ENCODE measurements around the gene CDC6.

The CDC6 gene

GRCh38 chr17:40322358-40323315 is 35.0 kb downstream of the CDC6 start:
- peak; percentile 71 to 79 for DNase-seq (ENCODE audit: low read depth in 2 of 2)

- peak in 1 of 2 donors; percentile 56 for DNase-seq (ENCODE audit: low read depth in 2 of 2)
These were observed 36.0 kb downstream of the CDC6 start for GRCh38 chr17:40323391-40324381.

GRCh38 chr17:40325156-40326013 is 37.7 kb downstream of the CDC6 start:
- no peak for DNase-seq (ENCODE audit: low read depth in 2 of 2)

GRCh38 chr17:40326014-40326831 is 38.5 kb downstream of the CDC6 start:
- no peak for DNase-seq (ENCODE audit: low read depth in 2 of 2)

GRCh38 chr17:40326832-40327199 is 39.1 kb downstream of the CDC6 start:
- DNase-seq (ENCODE audit: low read depth in 2 of 2), result no peak

GRCh38 chr17:40327244-40327729 is 39.6 kb downstream of the CDC6 start:
- DNase-seq (ENCODE audit: low read depth in 2 of 2), result no peak

GRCh38 chr17:40327735-40328385 is 40.2 kb downstream of the CDC6 start:
- DNase-seq (ENCODE audit: low read depth in 2 of 2), result no peak

GRCh38 chr17:40328386-40328766 is 40.7 kb downstream of the CDC6 start:
- DNase-seq (ENCODE audit: low read depth in 2 of 2), result no peak

GRCh38 chr17:40329839-40330794 is 42.4 kb downstream of the CDC6 start:
- DNase-seq (ENCODE audit: low read depth in 2 of 2), result no peak

GRCh38 chr17:40330850-40331470 is 43.3 kb downstream of the CDC6 start:
- no peak for DNase-seq (ENCODE audit: low read depth in 2 of 2)

GRCh38 chr17:40331743-40332641 is 44.3 kb downstream of the CDC6 start:
- DNase-seq (ENCODE audit: low read depth in 2 of 2), result no peak

- DNase-seq (ENCODE audit: low read depth in 2 of 2), result no peak
These were observed 46.2 kb downstream of the CDC6 start for GRCh38 chr17:40333781-40334448.

- DNase-seq (ENCODE audit: low read depth in 2 of 2), result no peak
These were observed 47.9 kb downstream of the CDC6 start for GRCh38 chr17:40335620-40336019.

- no peak for DNase-seq (ENCODE audit: low read depth in 2 of 2)
These were observed 49.7 kb downstream of the CDC6 start for GRCh38 chr17:40337351-40337750.

GRCh38 chr17:40338058-40338457 is 50.4 kb downstream of the CDC6 start:
- no peak for DNase-seq (ENCODE audit: low read depth in 2 of 2)

- DNase-seq (ENCODE audit: low read depth in 2 of 2), result no peak
These were observed 51.4 kb downstream of the CDC6 start for GRCh38 chr17:40338941-40339649.

Measured in stimulated activated CD8-positive, alpha-beta memory T cell treated with anti-CD3 and anti-CD28 coated beads, Interleukin-2, amount 100 ng/mL, for 1 hour (primary cell).